HCT116 (cell line): ENCODE results near the gene RHOT1.

Experiments used
- CEBPB ChIP-seq: IDR thresholded peaks from 2 replicates; pipeline ENCODE4 v1.6.1; 2012; ENCODE audit warnings: low read depth
- CTCF ChIP-seq, 3 experiments: fragments of 200-600 bp in 1 of 3; sonication (generic) in 1 of 3; IDR thresholded peaks in 2 of 3; conservative IDR thresholded peaks in 1 of 3; 2 replicates each; pipeline ENCODE4 v1.5.1; 2012 to 2017; ENCODE audit warnings: low read depth in 2 of 3, low read length in 2 of 3, antibody characterized with exemption in 1 of 3, borderline replicate concordance in 1 of 3, control low read depth in 1 of 3, mild to moderate bottlenecking in 1 of 3, mixed read lengths in 1 of 3, mixed run types in 1 of 3, moderate library complexity in 1 of 3; ENCODE audit not compliant: insufficient read depth in 1 of 3
- EZH2 ChIP-seq: fragments of 200-600 bp; sonication (generic); IDR thresholded peaks from 2 replicates; pipeline ENCODE4 v1.6.1; 2017; ENCODE audit warnings: antibody characterized with exemption, mixed run types
- EZH2phosphoT487 ChIP-seq: fragments of 200-600 bp; IDR thresholded peaks from 2 replicates; pipeline ENCODE4 v1.6.1; 2018; ENCODE audit warnings: antibody characterized with exemption, borderline replicate concordance
- FOSL1 ChIP-seq: IDR thresholded peaks from 2 replicates; pipeline ENCODE4 v1.6.1; 2012; ENCODE audit warnings: low read depth
- MAX ChIP-seq: IDR thresholded peaks from 2 replicates; pipeline ENCODE4 v1.6.1; 2012
- POLR2A ChIP-seq: IDR thresholded peaks from 2 replicates; pipeline ENCODE4 v1.7.0; 2011; ENCODE audit warnings: borderline replicate concordance; ENCODE audit not compliant: insufficient read depth, insufficient read length; ENCODE audit errors: extremely low read depth
- POLR2AphosphoS5 ChIP-seq: IDR thresholded peaks from 2 replicates; pipeline ENCODE4 v1.6.1; 2011; ENCODE audit warnings: mild to moderate bottlenecking, low read depth, low read length, moderate library complexity
- RAD21 ChIP-seq: IDR thresholded peaks from 2 replicates; pipeline ENCODE4 v1.6.1; 2012; ENCODE audit warnings: low read depth, mild to moderate bottlenecking
- REST ChIP-seq: IDR thresholded peaks from 2 replicates; pipeline ENCODE4 v1.6.1; 2012; ENCODE audit warnings: low read depth
- ZBTB33 ChIP-seq: IDR thresholded peaks from 2 replicates; pipeline ENCODE4 v1.6.1; 2011; ENCODE audit warnings: mild to moderate bottlenecking, low read length, moderate library complexity; ENCODE audit not compliant: insufficient replicate concordance; ENCODE audit errors: extremely low read depth

- no peak for TF ChIP-seq CTCF (IDR thresholded peaks at IDR 0.05 in 2 of 3, conservative IDR thresholded peaks at IDR 0.05 in 1 of 3; ENCODE audit: borderline replicate concordance in 1 of 3, insufficient read depth in 1 of 3, low read depth in 2 of 3, low read length in 2 of 3)
- TF ChIP-seq POLR2A, result no peak
- no peak for TF ChIP-seq EZH2
- TF ChIP-seq MAX, result no peak
- TF ChIP-seq FOSL1, result no peak
- TF ChIP-seq REST, result no peak
- no peak for TF ChIP-seq RAD21
- TF ChIP-seq ZBTB33, result no peak
- no peak for TF ChIP-seq POLR2AphosphoS5
- no peak for TF ChIP-seq CEBPB
- TF ChIP-seq EZH2phosphoT487, result no peak
Observed at GRCh38 chr17:32215696-32216095, 73.4 kb downstream of the RHOT1 start.
